Breast epithelium (tissue), 4 donors: ENCODE measurements around the gene PHACTR3. TPM values are rescaled to one million over a fixed set of nuclear protein-coding genes. Genes with fewer than 3 reads are reported as not detected.

Source experiments
- DNase-seq, 2 donors: peaks; one replicate each; pipeline ENCODE4 v3.0.0-alpha.2; 2019; ENCODE audit warnings: low spot score in 2 of 2
- H3K27ac ChIP-seq, 2 donors: fragments of 200-600 bp; sonication (generic) in 1 of 2; one replicate each; pipeline ENCODE4 v1.5.1; 2016 to 2019; ENCODE audit warnings: mild to moderate bottlenecking in 1 of 2
- H3K27me3 ChIP-seq, 2 donors: fragments of 200-600 bp; sonication (generic) in 1 of 2; one replicate each; pipeline versions ENCODE4 v1.5.1 to v1.6.0; 2017 to 2019; ENCODE audit warnings: control low read depth in 1 of 2, mild to moderate bottlenecking in 1 of 2
- H3K36me3 ChIP-seq: fragments of 200-600 bp; one replicate; pipeline ENCODE4 v1.5.1; 2019
- H3K4me1 ChIP-seq, 2 donors: fragments of 200-600 bp; sonication (generic); one replicate each; pipeline ENCODE4 v1.5.1; 2016 to 2019; ENCODE audit warnings: control low read depth in 1 of 2
- H3K4me3 ChIP-seq, 3 donors: fragments of 200-600 bp; sonication (generic); 1 replicate in 2 of 3; 2 replicates in 1 of 3; pipeline ENCODE4 v1.5.1; 2016 to 2019; ENCODE audit warnings: mild to moderate bottlenecking in 3 of 3, moderate library complexity in 2 of 3
- H3K9me3 ChIP-seq, 2 donors: fragments of 200-600 bp; sonication (generic) in 1 of 2; one replicate each; pipeline ENCODE4 v1.5.1; 2016 to 2019; ENCODE audit warnings: control low read depth in 1 of 2
- POLR2A ChIP-seq: fragments of 450-650 bp; IDR thresholded peaks from one replicate; pipeline ENCODE4 v1.6.1; 2016; ENCODE audit warnings: antibody characterized with exemption, mild to moderate bottlenecking, moderate library complexity
- POLR2AphosphoS5 ChIP-seq, 3 donors: sonication (generic); formaldehyde crosslinking; IDR thresholded peaks; one replicate each; pipeline ENCODE4 v1.6.1; 2017; ENCODE audit warnings: antibody characterized with exemption in 3 of 3
- intact Hi-C: fragments of 100-400 bp; cut with DNase I; formaldehyde crosslinking; loops from one replicate; pipeline ENCODE4 v1.15.1; 2023; ENCODE audit warnings: low total_unique reads
- total RNA-seq, 3 donors: library from RNA; depleted of rRNA; stranded (reverse); fragments of >200 nt; gene quantifications; one replicate each; pipeline ENCODE4 v1.1.0, GENCODE V29; 2016
- TF ChIP-seq, protein P1 (sequence below), 3 donors: fragments of 450-650 bp; IDR thresholded peaks; one replicate each; pipeline ENCODE4 v1.5.1; 2016 to 2017; ENCODE audit warnings: antibody characterized with exemption in 3 of 3, mild to moderate bottlenecking in 3 of 3, moderate library complexity in 3 of 3

The PHACTR3 gene
- total RNA-seq, 3 donors from 2014 or later: 0.16 to 0.33 (median 0.29) TPM

DNA sequence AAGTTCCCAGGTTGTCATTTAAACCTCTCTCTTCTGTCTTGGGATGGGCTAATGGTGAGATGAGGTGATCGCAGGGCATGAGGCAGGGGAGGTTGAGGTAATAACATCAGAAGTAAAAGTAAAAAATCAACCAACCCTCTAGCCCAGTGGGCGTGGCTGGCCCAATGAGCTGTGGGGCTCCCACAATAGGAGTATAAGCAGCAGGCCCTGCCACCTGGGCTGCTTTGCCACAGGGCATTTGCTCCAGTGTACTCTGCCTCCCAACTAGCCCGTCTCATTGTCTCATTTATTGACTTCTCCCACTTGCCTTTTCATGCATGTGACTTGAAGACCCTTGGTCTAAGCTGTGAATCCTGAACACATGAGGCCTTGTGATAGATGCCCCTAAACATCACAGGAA lies 62.8 kb downstream of the PHACTR3 start:
- no peak for TF ChIP-seq POLR2A
- TF ChIP-seq, protein P1, sequence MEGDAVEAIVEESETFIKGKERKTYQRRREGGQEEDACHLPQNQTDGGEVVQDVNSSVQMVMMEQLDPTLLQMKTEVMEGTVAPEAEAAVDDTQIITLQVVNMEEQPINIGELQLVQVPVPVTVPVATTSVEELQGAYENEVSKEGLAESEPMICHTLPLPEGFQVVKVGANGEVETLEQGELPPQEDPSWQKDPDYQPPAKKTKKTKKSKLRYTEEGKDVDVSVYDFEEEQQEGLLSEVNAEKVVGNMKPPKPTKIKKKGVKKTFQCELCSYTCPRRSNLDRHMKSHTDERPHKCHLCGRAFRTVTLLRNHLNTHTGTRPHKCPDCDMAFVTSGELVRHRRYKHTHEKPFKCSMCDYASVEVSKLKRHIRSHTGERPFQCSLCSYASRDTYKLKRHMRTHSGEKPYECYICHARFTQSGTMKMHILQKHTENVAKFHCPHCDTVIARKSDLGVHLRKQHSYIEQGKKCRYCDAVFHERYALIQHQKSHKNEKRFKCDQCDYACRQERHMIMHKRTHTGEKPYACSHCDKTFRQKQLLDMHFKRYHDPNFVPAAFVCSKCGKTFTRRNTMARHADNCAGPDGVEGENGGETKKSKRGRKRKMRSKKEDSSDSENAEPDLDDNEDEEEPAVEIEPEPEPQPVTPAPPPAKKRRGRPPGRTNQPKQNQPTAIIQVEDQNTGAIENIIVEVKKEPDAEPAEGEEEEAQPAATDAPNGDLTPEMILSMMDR (IDR thresholded peaks at IDR 0.05): no peak
- Histone ChIP-seq H3K27ac (no peak overlapping the region), H3K4me1 (no peaks in the 10 kb centered on the region), H3K27me3 (peaks cover 0 to 43% of the 10 kb centered on the region in 2 donors), H3K9me3 (no peaks in the 10 kb centered on the region), H3K4me3 (no peak overlapping the region), H3K36me3 (no peaks in the 10 kb centered on the region)
- no peak for DNase-seq
- intact Hi-C loops: no loop called here

DNA sequence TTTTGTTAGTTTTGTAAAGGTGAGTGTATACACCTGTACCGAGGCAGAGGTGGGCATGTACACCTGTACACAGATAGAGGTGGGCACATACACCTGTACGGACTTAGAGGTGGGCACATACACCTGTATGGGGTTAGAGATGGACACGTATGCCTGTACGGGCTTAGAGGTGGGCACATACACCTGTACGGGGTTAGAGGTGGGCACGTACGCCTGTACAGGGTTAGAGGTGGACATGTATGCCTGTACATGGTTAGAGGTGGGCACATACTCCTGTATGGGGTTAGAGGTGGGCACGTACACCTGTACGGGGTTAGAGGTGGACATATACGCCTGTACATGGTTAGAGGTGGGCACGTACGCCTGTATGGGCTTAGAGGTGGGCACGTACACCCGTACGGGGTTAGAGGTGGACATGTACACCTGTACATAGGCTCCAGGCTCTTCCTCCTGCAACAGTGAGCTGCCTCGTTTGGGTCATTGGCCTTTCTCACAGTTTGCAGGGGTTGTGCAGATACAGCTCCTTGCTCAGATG lies 63.7 kb downstream of the PHACTR3 start:
- intact Hi-C loops: no loop called here
- Histone ChIP-seq H3K4me1 (no peaks in the 10 kb centered on the region), H3K27me3 (peaks cover 0 to 34% of the 10 kb centered on the region in 2 donors), H3K4me3 (no peak overlapping the region), H3K9me3 (no peaks in the 10 kb centered on the region), H3K27ac (no peak overlapping the region), H3K36me3 (no peaks in the 10 kb centered on the region)
- TF ChIP-seq, protein P1 (IDR thresholded peaks at IDR 0.05): no peak
- TF ChIP-seq POLR2AphosphoS5 (IDR thresholded peaks at IDR 0.05) (no peak), POLR2A (no peak)
- no peak for DNase-seq

DNA sequence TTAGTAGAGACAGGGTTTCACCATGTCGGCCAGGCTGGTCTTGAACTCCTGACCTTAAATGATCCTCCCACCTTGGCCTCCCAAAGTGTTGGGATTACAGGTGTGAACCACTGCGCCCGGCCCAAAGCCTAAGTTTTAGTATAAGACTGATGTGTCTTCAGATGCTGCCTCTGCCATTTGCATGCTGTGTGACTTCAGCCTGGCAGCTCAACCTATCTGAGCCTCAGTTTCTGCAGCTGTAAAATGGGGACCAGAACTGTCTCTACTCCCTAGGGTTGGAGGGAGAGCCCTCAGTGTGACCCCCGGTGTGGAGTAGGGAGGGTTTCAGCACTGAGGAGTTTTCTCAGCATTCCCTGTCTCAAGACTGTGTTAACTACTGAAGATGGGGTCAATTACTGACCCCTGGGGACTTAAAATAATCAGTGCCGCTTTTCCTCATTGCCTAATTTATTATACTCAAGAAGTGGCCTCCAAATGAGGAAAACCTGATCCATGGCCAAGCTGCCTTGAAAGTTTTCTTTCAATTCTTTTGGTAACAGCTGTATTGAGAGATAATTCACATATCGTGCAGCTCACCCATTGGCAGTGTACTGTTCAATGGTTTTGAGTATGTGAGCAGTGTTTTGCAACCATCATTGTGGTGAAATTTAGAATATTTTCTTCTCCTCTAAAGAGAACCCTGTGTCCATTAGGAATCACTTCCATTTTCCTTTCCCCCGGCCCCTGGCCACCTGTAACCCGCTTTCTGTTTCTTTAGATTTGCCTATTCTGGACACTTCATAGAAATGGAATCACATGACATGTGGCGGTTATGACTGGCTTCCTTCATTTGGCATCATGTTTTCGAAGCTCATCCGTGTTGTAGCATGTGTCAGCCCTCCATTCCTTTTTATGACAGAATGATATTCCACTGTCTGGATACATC lies 64.8 kb downstream of the PHACTR3 start:
- Histone ChIP-seq H3K27me3 (peaks cover 0 to 33% of the 10 kb centered on the region in 2 donors), H3K4me1 (no peaks in the 10 kb centered on the region), H3K4me3 (no peak overlapping the region), H3K9me3 (no peaks in the 10 kb centered on the region), H3K27ac (no peak overlapping the region), H3K36me3 (no peaks in the 10 kb centered on the region)
- DNase-seq: no peak
- intact Hi-C loops: no loop called here
- TF ChIP-seq, protein P1 (IDR thresholded peaks at IDR 0.05): no peak
- no peak for TF ChIP-seq POLR2AphosphoS5 (IDR thresholded peaks at IDR 0.05)
- TF ChIP-seq POLR2A: no peak

DNA sequence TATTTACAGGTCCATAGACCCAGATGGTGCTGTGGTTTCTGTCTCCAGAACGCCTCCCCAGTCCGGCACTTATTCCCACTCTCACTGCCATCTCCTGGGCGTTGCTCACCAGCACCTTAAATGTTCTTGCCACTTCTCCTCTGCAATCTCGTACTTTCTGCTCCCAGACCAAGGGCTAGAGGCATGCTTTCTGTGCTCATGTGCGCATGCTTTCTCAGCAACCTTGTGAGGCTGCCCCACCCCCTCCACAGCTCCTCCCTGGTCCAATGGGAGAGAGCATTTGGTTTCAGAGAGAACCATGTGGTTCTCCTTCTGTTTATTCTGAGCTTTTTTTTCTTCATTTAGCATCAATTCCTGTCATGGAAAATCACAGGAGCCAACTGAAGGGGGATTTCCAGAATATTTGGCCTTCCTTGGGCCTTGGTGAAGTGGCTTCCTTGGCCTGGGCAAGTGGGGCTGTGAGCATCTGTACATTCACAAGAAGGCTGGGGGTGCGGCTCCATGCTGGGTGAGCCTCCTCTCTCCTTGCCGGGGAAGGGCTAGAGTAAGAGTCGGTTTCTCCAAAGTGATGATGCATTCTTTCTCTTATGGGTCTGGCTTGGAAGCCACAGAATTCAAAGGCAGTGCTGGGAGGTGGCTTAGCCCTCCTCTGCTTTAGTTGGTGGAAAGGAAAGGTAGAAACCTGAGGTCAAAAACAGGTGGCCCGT lies 66.6 kb downstream of the PHACTR3 start:
- Histone ChIP-seq H3K9me3 (no peaks in the 10 kb centered on the region), H3K4me3 (no peak overlapping the region), H3K27ac (no peak overlapping the region), H3K27me3 (peaks cover 0 to 28% of the 10 kb centered on the region in 2 donors), H3K4me1 (no peaks in the 10 kb centered on the region), H3K36me3 (no peaks in the 10 kb centered on the region)
- intact Hi-C loops: no loop called here
- TF ChIP-seq POLR2A (no peak), POLR2AphosphoS5 (IDR thresholded peaks at IDR 0.05) (no peak)
- TF ChIP-seq, protein P1 (IDR thresholded peaks at IDR 0.05): no peak
- DNase-seq: no peak
